GM18505 (cell line): ENCODE measurements around the gene CBLN2.

ENCODE experiments used
- ATAC-seq: cut with Tn5 transposase; IDR thresholded peaks from one replicate; pipeline ENCODE4 v1.9.1; 2021; ENCODE audit not compliant: unreplicated experiment
- POLR2A ChIP-seq: IDR thresholded peaks from 4 replicates; pipeline ENCODE4 v1.6.1; 2011; ENCODE audit warnings: borderline replicate concordance; ENCODE audit not compliant: insufficient read depth, insufficient read length; ENCODE audit errors: extremely low read depth

Gene CBLN2

DNA sequence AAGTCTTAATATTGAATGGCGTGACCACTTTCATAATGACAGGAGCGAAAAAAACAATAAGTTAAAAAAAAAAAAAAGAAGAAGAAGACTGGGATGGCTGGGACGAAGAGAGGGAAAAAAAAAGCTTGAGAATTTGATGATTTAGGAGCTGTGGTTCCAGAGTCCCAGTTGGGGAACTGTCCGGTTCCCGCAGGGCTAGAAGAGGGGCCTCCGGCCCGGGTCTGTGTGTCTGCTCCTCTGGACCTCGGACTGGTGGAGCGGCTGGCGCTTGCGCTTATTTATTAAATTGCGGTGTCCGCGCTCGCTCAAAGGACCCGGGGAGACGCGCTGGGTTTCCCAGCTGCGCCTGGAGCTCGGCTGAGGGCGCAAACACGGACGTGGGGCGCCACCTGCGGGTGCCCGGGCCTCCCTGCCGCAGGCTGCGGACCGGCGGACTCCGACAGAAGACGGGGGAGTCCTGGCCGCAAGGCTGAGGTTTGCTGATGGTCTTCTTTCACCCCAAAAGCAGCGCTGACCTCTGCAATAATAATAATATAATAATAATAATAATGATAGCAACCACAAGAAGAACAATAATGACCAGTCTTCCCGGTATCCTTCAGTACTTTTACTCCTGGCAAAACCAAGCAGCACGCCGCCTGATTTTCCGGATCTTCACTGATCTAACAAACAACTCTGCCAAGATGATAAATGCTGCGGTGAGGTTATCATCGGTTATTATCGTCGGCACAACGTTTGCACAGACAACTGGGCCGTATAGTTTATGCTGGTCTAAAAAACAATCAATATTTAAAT is at the start of gene CBLN2:
CBLN2 (minus strand) TSS at position 251 of the 795 bp plus-strand sequence. CDS start 2,182 bp downstream, outside the sequence.
- peak; percentile 96 for ATAC-seq
- no peak for TF ChIP-seq POLR2A

DNA sequence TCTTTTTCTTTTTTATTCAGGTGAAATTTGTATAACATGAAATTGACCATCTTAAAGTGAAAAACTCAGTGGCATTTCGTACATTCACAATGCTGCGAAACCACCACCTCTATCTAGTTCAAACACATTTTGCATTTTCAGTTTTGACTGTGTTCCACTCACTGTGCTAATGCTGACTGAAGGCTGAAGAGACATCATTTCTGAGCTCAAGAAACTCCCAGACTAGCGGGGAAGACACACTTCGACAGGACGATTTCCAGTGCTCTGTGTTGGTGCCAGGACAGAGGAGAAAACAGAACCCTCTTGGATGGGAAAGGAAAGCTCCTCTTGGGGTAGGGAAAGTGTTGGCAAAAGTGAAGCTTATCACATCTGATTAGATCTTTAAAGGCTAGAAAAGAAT is 44.2 kb upstream of the CBLN2 start:
- no peak for ATAC-seq
- no peak for TF ChIP-seq POLR2A

DNA sequence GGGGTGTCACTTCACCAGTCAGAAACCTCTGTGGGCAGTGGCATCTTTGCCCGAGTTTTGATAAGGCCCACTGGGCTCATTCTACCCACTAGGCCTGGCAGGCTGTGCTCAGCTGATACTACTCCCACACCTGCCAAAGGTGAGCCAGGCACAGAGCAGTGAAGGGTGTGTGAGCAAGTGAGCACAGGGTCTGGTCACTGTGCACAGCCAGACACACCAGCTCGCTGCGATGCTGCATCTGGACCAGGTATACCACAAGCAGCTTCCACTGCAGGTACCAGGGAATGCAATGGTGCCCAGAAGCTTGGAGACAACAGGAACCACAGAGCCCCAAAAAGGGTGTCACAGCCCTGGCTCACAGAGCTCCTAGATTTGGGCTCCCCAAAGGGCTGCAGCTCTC is 40.6 kb upstream of the CBLN2 start:
- no peak for TF ChIP-seq POLR2A

DNA sequence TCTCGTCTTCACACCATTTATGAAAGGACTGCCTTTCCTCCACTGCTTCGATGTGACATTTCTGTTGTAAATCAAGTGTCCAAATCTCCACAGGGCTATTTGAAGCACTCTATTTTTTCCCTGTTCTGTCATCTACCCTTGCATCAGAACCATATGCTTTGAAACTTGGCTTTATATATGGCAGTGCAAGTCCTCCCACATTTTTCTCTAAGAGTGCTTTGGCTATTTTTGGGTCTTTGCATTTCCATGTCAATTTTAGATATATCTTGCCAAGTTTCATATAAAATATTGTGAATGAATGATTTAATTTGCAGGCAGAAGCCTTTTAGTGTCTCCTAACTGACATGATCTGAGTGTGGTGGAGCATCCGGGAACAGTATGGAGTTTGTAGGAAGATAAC is 37.8 kb upstream of the CBLN2 start:
- no peak for ATAC-seq
- TF ChIP-seq POLR2A = no peak

More for the DNA sequence above, 40.6 kb upstream of the CBLN2 start:
- ATAC-seq = no peak

DNA sequence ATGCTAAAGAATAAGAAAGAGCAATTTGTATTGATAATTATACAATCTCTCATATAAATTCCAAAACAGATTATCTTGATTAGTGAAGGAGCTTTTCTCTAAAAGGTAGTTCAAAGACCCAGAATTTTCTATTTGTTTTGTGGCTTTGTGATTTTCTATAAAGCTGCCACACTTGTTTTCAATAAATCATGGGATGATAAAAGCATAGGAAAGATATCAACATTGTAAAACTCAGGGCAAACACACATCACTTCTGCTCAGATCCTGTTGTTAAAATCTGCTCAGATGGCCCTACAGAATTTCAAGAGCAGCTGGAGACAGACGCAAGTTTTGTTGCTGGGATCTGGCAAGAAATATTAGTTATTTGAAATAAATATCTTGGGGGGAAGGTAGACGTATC is 28.8 kb upstream of the CBLN2 start:
- ATAC-seq = no peak
- no peak for TF ChIP-seq POLR2A

DNA sequence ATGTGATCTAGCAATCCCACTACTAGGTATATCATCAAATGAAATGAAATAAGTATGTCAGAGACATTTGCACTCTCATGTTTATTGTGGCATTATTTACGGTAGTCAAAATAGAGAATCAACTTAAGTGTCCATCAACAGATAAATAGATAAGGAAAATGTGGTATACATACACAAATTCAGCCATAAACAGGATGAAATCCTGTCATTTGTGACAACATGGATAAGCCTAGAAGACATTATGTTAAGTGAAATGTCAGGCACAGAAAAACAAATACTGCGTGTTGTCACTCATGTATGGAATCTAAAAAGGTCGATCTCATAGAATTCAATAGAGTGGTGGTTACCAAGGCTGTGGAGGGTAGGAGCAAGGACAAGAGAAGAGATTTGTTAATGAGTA is 22.1 kb upstream of the CBLN2 start:
- no peak for ATAC-seq
- TF ChIP-seq POLR2A = no peak

DNA sequence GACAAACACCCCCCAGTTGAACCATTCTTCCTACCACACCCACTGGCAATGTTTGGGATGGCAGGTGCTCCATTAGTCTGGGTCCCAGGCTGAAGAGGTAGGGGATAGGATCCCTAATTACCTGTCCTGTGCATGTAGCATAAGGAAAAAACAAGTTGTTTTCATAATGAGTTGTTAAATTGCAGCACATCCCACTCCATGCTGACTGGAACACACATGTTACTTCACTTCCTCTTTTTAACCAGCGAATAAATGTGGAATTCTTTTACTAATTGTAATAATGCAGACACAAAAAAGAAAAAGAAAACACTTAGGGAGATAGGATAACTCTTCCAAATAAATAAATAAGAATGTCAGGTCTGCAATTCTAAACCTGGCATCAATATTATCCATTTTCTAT is 11.8 kb upstream of the CBLN2 start:
- ATAC-seq = no peak
- no peak for TF ChIP-seq POLR2A

DNA sequence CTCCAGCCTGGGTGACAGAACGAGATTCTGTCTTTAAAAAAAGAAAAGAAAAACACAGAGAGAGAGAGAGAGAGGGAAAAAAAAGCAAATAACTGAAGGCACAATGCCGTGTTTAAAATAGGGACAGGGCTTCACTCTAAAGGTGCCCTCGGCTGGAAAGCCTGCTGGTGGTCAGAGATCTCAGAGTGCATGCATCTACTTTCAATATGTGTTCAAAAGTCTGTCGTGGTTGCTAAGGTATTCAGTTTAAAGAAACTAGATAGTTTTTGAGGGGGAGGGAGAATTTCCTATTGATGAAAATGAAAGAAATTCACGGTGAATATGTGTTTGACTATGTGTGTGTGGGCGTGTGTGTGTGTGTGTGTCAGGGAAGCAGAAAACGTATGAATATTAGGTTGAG is 11.0 kb upstream of the CBLN2 start:
- TF ChIP-seq POLR2A = no peak
- no peak for ATAC-seq

DNA sequence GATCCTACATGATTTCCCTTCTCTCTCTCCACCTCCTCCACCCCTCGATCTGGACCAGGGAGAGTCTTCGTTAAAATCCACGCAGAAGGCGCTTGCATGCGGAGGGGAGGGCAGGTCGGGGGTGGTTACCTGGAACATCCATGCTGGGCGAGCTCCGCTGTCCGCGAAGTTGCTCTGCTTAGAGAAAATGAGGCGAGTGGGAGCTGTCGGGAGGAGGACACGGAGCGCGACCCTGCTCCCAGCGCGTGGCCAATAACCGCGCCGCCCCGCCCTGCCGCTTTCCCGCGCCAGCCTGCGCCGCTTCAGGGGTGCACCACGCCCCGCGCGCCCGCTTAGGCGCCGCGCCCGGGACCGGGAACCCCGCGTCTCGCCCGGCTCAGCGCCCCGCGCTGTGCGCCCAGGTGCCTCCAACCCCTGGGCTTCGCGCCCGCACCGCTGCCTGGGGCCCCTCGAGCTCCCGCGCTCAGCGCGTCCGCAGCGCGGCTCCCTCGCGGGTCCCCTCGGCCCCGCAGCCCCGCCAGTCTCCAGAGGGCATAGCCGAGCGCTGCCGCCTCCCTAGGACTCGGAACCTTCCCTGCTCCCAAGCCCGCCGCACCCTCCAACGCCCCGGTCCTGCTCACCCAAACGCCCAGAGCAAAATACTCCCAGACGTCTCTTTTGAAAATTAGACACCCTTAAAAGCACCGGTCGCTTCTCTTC is 636 bp downstream of the CBLN2 start:
- TF ChIP-seq POLR2A = no peak
- no peak for ATAC-seq

DNA sequence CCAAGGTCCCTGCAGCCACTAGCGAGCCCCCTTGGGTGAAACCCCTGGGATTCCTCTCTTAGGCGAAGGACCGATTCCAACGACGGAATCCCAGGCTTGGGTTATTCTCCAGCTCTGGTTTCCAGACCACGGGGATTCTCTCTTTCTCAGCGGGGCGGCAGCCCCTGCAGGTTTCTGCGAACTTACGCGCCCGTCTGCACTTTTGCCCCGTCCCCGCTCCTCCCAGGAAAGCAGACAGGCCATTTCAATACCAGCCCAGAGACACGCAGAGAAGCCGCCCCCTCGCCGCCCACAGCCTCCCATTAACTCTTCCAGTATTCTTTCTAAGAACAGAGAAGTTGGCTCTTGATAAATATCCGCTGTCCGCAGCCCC is 1.2 kb downstream of the CBLN2 start:
- ATAC-seq = no peak
- TF ChIP-seq POLR2A = no peak

DNA sequence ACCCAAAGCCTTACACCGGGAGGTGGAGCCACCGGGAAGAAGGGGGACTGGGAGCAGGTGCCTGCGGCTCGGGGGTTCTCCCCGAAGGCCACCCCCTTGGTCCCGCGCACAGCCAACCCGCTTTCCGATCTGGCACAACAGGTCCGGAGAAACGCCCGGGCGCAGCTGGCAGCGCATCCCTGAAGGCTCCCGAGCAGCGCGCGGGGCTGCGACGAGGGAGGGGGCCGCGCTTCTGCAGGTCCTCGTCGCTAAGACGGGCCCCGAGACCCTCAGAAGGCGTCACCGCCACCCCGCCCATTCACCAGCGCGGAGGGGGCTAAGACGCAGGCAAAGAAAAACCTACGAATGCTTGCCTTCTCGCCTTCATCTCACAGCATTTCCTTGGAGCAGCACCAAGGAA is 1.8 kb downstream of the CBLN2 start:
- TF ChIP-seq POLR2A = no peak
- no peak for ATAC-seq

DNA sequence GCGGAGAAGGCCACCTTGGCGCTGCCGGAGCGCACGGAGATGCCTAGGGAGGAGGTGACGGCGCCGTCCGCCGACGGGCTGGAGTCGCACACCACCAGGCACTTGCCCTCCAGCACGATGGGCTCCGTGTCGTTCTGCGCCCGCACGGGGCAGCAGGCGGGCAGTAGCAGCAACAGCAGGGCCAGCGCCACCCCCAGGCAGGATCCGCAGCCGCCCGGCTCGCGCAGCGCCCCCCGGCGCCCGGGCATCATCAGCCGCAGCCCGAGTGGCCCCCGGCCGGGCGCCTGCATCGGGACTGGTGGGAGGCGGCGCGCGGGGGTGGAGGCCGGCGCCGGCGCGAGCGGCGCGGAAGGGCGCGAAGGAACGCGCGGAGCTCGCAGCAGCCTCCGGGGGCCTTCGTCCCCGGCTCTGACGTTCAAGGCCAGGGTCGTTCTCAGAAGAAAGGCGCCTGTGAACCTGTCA is 2.2 kb downstream of the CBLN2 start:
- TF ChIP-seq POLR2A = no peak
- ATAC-seq = no peak

DNA sequence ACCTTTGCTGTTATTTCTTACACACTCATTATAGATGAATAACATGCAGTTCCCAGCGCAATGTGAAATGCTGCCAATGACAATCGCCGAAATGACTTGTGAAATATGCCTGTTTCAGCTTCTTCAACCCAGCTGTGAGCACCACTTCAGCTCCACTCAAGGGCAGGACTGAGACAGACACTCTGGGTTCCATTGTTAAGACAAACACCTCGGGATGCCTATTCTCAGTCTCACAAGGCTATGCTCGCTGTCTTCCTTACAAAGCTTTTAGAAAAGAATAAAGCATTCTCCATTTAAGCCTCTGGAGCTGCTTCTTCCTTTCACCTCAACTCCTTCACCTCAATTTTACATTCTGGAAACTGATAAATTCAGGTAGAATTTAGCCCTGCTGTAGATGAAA is 4.2 kb downstream of the CBLN2 start:
- TF ChIP-seq POLR2A = no peak
- ATAC-seq = no peak

DNA sequence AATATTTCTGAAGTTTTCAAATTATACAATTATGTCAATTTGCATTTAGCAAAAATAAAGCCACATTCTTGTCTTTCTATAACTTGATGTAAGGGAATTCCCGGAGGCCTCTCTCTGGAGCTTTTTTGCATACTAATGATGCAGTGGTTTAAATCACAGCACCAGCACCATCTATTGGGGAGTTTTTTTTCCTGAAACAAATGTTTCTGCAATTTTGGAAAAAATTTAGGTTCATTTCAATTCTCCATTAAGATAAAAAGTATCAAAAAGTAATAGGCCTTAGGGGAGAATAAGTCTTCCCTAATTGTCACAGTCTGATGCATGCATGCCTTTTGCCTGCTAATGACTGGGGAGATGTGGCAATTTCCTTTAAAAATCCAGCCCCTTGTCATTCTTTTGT is 13.5 kb downstream of the CBLN2 start:
- no peak for TF ChIP-seq POLR2A
- no peak for ATAC-seq
